H7 (cell line): Measurements from ENCODE around the gene SPRTN. TPM values are rescaled to one million over a fixed set of nuclear protein-coding genes. Genes with fewer than 3 reads are reported as not detected.

ENCODE experiments used
- DNase-seq: peaks from one replicate; pipeline ENCODE4 v3.0.0; 2012
- H3K27me3 ChIP-seq: 2 replicates; pipeline ENCODE4 v1.6.0; 2011; ENCODE audit warnings: mild to moderate bottlenecking, low read length; ENCODE audit not compliant: control insufficient read depth, insufficient read depth
- H3K36me3 ChIP-seq: replicated peaks from 2 replicates; pipeline ENCODE4 v1.5.1; 2011; ENCODE audit warnings: low read length; ENCODE audit not compliant: control insufficient read depth, insufficient read depth
- H3K4me3 ChIP-seq: 2 replicates; pipeline ENCODE4 v1.5.1; 2011; ENCODE audit warnings: low read depth, mild to moderate bottlenecking, control low read depth, low read length, moderate library complexity; ENCODE audit not compliant: insufficient read depth
- total RNA-seq: library from RNA; depleted of rRNA; stranded (reverse); fragments of >200 nt; shearing (Covaris generic); gene quantifications from 2 replicates; pipeline ENCODE4 v1.2.3, GENCODE V29; 2014

SPRTN gene
- total RNA-seq, 1 experiment from 2014 or later = 14.9 TPM

DNA sequence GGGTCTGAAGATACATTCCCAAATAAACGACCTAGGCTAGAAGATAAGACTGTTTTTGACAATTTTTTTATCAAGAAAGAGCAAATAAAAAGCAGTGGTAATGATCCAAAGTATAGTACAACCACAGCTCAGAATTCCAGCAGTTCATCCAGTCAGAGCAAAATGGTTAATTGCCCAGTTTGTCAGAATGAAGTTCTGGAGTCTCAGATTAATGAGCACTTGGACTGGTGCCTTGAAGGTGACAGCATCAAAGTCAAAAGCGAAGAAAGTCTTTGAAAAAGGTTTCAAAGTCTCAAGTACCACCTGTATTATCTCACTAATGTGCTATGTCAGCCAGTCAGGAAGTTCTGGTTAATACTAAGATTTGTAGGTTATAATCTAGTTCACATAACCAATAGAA lies 15.0 kb downstream of the SPRTN start:
- Histone ChIP-seq H3K4me3 (no peak overlapping the region), H3K27me3 (no peaks in the 10 kb centered on the region), H3K36me3 (no peaks in the 10 kb centered on the region; the same call in 1 of the 2 replicates)
- no peak for DNase-seq

DNA sequence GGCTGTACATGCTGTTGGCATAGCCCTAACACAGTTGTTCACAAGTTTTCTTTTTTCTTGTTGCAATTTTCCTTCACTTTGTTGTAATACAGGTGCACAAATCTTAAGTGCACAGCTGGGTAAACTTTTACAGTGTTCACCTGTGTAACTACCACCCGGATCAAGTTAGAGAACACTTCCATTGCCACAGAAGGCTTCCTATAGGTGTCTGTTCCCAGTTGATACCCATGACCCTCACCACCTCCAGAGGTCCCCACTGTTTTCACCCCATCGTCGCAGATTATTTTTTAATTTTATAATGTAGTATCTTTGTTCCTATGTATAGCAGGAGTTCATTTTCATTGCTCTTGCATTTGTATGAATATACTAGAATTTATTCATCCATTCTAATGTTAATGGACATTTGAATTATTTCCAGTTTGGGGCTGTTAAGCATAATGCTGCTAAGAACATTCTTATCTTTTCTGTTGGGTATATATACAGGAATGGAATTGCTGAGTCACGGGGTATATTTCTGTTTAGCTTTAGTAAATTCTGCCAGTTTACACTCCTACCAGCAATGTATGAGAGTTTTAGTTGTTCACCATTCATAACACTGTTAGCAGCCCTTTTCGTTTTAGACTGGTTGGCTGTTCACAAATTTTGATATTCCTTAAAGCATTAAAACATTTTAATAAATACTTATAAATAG lies 16.4 kb downstream of the SPRTN start:
- DNase-seq = no peak
- no peaks in the 10 kb centered on the region for H3K27me3 ChIP-seq
- H3K4me3 ChIP-seq = no peak overlapping the region
- no peaks in the 10 kb centered on the region; the same call in 1 of the 2 replicates for H3K36me3 ChIP-seq

GRCh38 chr1:231355171-231355570 lies 17.1 kb downstream of the SPRTN start:
- no peaks in the 10 kb centered on the region for H3K27me3 ChIP-seq
- DNase-seq = no peak
- no peak overlapping the region for H3K4me3 ChIP-seq
- H3K36me3 ChIP-seq = no peaks in the 10 kb centered on the region; the same call in 1 of the 2 replicates

- Histone ChIP-seq H3K27me3 (no peaks in the 10 kb centered on the region), H3K4me3 (no peak overlapping the region), H3K36me3 (no peaks in the 10 kb centered on the region; the same call in 1 of the 2 replicates)
- DNase-seq = no peak
Measured at GRCh38 chr1:231357187-231357772, 19.2 kb downstream of the SPRTN start.

DNA sequence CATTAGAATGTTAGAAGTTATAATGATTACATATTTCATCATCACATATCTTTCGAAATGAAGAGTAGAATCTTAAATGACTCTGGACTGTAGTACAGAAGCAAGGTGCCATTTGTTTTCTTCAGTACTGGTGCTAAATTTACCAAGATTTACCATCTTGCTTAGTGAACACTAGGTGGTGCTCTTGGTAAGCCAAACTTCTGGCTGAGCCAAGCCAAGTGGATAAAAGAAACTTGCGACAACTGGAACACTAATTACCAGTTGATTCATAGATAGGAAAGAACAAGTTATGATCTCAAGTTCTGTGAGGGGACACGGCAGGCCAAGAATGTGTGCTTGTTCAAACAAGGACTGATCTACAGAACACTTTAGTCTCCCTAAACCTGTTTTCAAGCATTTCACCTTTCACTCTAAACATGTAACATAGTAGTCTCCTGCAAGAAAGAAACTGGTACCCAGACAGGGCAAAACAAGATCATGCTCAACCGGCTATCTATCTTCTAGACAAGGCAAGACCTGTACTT lies 19.8 kb downstream of the SPRTN start:
- Histone ChIP-seq H3K36me3 (no peaks in the 10 kb centered on the region), H3K27me3 (no peaks in the 10 kb centered on the region), H3K4me3 (no peak overlapping the region)
- DNase-seq = peak; percentile 43

- Histone ChIP-seq H3K36me3 (no peaks in the 10 kb centered on the region), H3K27me3 (no peaks in the 10 kb centered on the region), H3K4me3 (no peak overlapping the region)
- no peak for DNase-seq
Measured at GRCh38 chr1:231359113-231359512, 21.0 kb downstream of the SPRTN start.

- Histone ChIP-seq H3K4me3 (no peak overlapping the region), H3K36me3 (no peaks in the 10 kb centered on the region), H3K27me3 (no peaks in the 10 kb centered on the region)
- DNase-seq = no peak
Measured at GRCh38 chr1:231362325-231362724, 24.2 kb downstream of the SPRTN start.

DNA sequence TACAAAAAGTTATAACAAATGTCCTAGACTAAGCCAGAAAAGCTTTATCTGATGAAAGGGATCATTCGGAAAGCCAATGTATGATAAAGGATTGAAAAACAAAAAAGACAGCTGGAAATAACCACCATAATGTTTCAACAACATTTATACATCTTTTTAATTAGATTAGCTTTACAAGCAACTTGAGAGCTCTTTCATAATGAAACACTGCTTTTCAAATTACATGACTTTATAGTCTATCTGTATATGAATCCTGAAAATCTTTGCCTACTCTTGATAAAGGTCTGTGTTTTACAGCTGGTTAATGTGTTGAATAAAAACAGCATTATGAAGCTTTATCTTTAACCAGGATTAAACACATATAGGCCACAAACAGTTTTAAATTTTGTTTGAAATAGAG lies 25.5 kb downstream of the SPRTN start:
- DNase-seq = no peak
- Histone ChIP-seq H3K36me3 (no peaks in the 10 kb centered on the region), H3K4me3 (no peak overlapping the region), H3K27me3 (no peaks in the 10 kb centered on the region)

DNA sequence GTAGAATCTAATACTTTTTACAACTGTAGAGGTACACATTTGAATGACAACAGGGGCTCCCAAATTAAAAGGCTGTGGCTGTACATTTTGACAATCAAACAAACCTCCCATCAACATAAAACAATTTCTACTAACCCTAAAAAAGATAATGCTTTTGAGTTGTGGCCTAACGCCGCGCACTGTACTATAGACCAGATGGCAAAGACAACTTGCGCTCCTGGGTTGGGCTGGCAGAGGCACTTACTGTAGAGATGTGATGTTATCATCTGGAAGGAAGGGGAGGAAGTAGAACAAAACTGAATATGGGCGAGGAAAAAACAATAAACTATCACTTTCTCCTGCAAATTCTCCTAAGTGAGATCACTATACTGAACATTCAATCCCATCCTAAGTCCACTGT lies 26.1 kb downstream of the SPRTN start:
- DNase-seq = no peak
- no peaks in the 10 kb centered on the region for H3K27me3 ChIP-seq
- no peaks in the 10 kb centered on the region for H3K36me3 ChIP-seq
- no peak overlapping the region for H3K4me3 ChIP-seq

DNA sequence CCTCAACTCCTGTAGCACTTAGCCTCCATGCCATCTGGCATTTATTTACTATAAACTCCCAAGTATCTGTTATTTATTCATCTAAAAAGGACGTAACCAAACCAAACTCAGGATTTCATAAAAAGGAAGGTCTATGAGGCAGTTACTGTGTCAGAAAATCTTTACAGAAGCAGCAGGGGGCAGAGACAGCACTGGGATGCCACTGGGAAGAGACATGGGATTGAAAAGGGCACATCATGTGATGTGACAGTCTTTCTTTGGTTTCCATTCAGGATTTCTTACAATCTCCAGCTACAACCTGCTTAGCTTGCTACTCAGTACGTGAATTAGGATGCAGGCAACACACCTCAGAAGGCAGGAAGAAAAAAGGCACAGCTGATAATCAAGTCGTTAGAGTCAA lies 31.2 kb downstream of the SPRTN start:
- H3K36me3 ChIP-seq = no peaks in the 10 kb centered on the region
- H3K27me3 ChIP-seq = no peaks in the 10 kb centered on the region
- DNase-seq = no peak
- H3K4me3 ChIP-seq = no peak overlapping the region

GRCh38 chr1:231372501-231372900 lies 34.4 kb downstream of the SPRTN start:
- Histone ChIP-seq H3K36me3 (no peaks in the 10 kb centered on the region), H3K27me3 (no peaks in the 10 kb centered on the region), H3K4me3 (no peak overlapping the region)
- no peak for DNase-seq

DNA sequence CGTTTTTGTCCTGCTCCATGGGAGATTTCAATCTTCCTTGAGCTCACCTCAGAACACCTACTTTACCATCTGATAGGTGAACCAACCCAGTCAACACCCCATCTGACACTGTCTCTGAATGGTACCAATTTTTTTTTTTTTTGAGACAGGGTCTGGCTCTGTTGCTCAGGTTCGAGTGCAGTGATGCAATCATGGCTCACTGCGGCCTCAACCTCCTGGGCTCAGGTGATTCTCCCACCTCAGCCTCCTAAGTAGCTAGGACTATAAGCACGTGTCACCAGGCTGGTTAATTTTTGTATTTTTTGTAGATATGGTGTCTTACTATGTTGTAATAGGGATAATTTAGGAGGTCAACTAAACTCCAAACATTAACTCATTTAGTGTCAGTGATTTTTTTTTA lies 36.3 kb downstream of the SPRTN start:
- H3K36me3 ChIP-seq = no peaks in the 10 kb centered on the region
- DNase-seq = no peak
- no peak overlapping the region for H3K4me3 ChIP-seq
- H3K27me3 ChIP-seq = no peaks in the 10 kb centered on the region

GRCh38 chr1:231376101-231376500 lies 38.0 kb downstream of the SPRTN start:
- no peaks in the 10 kb centered on the region for H3K36me3 ChIP-seq

GRCh38 chr1:231376875-231377549 lies 38.9 kb downstream of the SPRTN start:
- no peaks in the 10 kb centered on the region for H3K27me3 ChIP-seq
- no peaks in the 10 kb centered on the region for H3K36me3 ChIP-seq
- H3K4me3 ChIP-seq = no peak overlapping the region
- no peak for DNase-seq

More at GRCh38 chr1:231376101-231376500, 38.0 kb downstream of the SPRTN start:
- no peak for DNase-seq
- no peaks in the 10 kb centered on the region for H3K27me3 ChIP-seq
- H3K4me3 ChIP-seq = no peak overlapping the region

DNA sequence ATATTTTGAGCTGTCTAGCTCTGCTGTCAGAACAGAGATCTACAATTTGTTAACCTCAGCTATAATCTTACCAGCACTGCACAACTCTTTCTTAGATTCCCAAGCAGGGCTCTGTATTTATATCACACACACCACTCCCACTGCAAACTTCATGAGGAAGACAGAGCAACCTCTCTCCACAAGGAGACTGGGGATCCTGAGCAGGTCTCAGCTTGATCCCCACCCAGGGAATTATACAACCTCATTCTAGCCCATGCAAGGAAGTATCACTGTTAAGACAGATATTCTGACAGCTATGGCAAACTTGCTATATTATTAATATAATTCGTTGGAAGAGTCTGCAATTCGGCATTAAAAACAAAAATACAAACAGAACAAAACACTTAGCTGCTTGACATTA lies 43.6 kb downstream of the SPRTN start:
- DNase-seq = no peak
- H3K4me3 ChIP-seq = no peak overlapping the region
- H3K36me3 ChIP-seq = no peaks in the 10 kb centered on the region
- no peaks in the 10 kb centered on the region for H3K27me3 ChIP-seq
